Mononuclear cell (primary cell): ENCODE results near the gene CTAG1A. TPM values are rescaled to one million over a fixed set of nuclear protein-coding genes. Genes with fewer than 3 reads are reported as not detected.
"Not testable (repeated sequence)": the region's sequence is repeated elsewhere in the genome, so short reads cannot be mapped to it uniquely, and the experiment has no call there.

ENCODE experiments used
- H3K27me3 ChIP-seq: 2 replicates; pipeline ENCODE4 v1.6.0; 2011; ENCODE audit warnings: low read length, control low read depth; ENCODE audit not compliant: insufficient read depth
- H3K4me1 ChIP-seq: 2 replicates; pipeline ENCODE4 v1.5.1; 2011; ENCODE audit warnings: mild to moderate bottlenecking, low read length, control low read depth; ENCODE audit not compliant: insufficient read depth
- H3K4me3 ChIP-seq: 2 replicates; pipeline ENCODE4 v1.5.1; 2011; ENCODE audit warnings: mild to moderate bottlenecking, low read length, moderate library complexity
- H3K9me3 ChIP-seq: 2 replicates; pipeline ENCODE4 v1.5.1; 2011; ENCODE audit warnings: low read depth, mild to moderate bottlenecking, control low read depth, low read length
- total RNA-seq: library from RNA; depleted of rRNA; stranded (reverse); fragments of >200 nt; gene quantifications from one replicate; pipeline ENCODE4 v1.2.3, GENCODE V29; 2012

Gene CTAG1A
- total RNA-seq, 1 donor = not detected

- H3K9me3 ChIP-seq, H3K27me3 ChIP-seq, H3K4me3 ChIP-seq: not testable (repeated sequence)
- peaks cover 32% of the 10 kb centered on the region for H3K4me1 ChIP-seq
Observed at GRCh38 chrX:154552112-154552806, 32.7 kb upstream of the CTAG1A start.

GRCh38 chrX:154558060-154558690, 26.8 kb upstream of the CTAG1A start:
- H3K27me3 ChIP-seq, H3K9me3 ChIP-seq, H3K4me1 ChIP-seq, H3K4me3 ChIP-seq: not testable (repeated sequence)

GRCh38 chrX:154558896-154559295, 26.0 kb upstream of the CTAG1A start:
- not testable (repeated sequence) for H3K4me3 ChIP-seq, H3K9me3 ChIP-seq, H3K27me3 ChIP-seq, H3K4me1 ChIP-seq

- not testable (repeated sequence) for H3K27me3 ChIP-seq, H3K9me3 ChIP-seq, H3K4me3 ChIP-seq, H3K4me1 ChIP-seq
Observed at GRCh38 chrX:154560326-154560725, 24.6 kb upstream of the CTAG1A start.

- not testable (repeated sequence) for H3K4me1 ChIP-seq, H3K4me3 ChIP-seq, H3K9me3 ChIP-seq, H3K27me3 ChIP-seq
Observed at GRCh38 chrX:154562295-154562694, 22.6 kb upstream of the CTAG1A start.

- H3K9me3 ChIP-seq, H3K4me3 ChIP-seq, H3K27me3 ChIP-seq, H3K4me1 ChIP-seq: not testable (repeated sequence)
Observed at GRCh38 chrX:154570361-154570760, 14.6 kb upstream of the CTAG1A start.

- H3K4me1 ChIP-seq, H3K4me3 ChIP-seq, H3K27me3 ChIP-seq, H3K9me3 ChIP-seq: not testable (repeated sequence)
Observed at GRCh38 chrX:154573061-154573460, 11.9 kb upstream of the CTAG1A start.

GRCh38 chrX:154575076-154575475, 9.9 kb upstream of the CTAG1A start:
- H3K4me3 ChIP-seq, H3K4me1 ChIP-seq, H3K27me3 ChIP-seq, H3K9me3 ChIP-seq: not testable (repeated sequence)

GRCh38 chrX:154582994-154583393, 1.9 kb upstream of the CTAG1A start:
- not testable (repeated sequence) for H3K27me3 ChIP-seq, H3K4me1 ChIP-seq, H3K4me3 ChIP-seq, H3K9me3 ChIP-seq

- not testable (repeated sequence) for H3K27me3 ChIP-seq, H3K4me3 ChIP-seq, H3K9me3 ChIP-seq, H3K4me1 ChIP-seq
Observed at GRCh38 chrX:154590415-154590814, 5.5 kb downstream of the CTAG1A start.

- H3K4me1 ChIP-seq = peaks cover 6% of the 10 kb centered on the region
- H3K4me3 ChIP-seq = no peak overlapping the region
- H3K9me3 ChIP-seq = no peaks in the 10 kb centered on the region
- H3K27me3 ChIP-seq = no peaks in the 10 kb centered on the region
Observed at GRCh38 chrX:154592505-154592904, 7.6 kb downstream of the CTAG1A start.

- H3K4me3 ChIP-seq = no peak overlapping the region
- H3K27me3 ChIP-seq = no peaks in the 10 kb centered on the region
- H3K9me3 ChIP-seq = no peaks in the 10 kb centered on the region
- peaks cover 6% of the 10 kb centered on the region for H3K4me1 ChIP-seq
Observed at GRCh38 chrX:154593201-154593600, 8.3 kb downstream of the CTAG1A start.

- H3K9me3 ChIP-seq = no peaks in the 10 kb centered on the region
- peaks cover 6% of the 10 kb centered on the region for H3K4me1 ChIP-seq
- H3K4me3 ChIP-seq = no peak overlapping the region
- no peaks in the 10 kb centered on the region for H3K27me3 ChIP-seq
Observed at GRCh38 chrX:154594491-154594890, 9.6 kb downstream of the CTAG1A start.

GRCh38 chrX:154595559-154596249, 10.8 kb downstream of the CTAG1A start:
- H3K4me3 ChIP-seq = no peak overlapping the region
- no peaks in the 10 kb centered on the region for H3K27me3 ChIP-seq
- peaks cover 6% of the 10 kb centered on the region for H3K4me1 ChIP-seq

GRCh38 chrX:154596290-154596929, 11.5 kb downstream of the CTAG1A start:
- H3K27me3 ChIP-seq = no peaks in the 10 kb centered on the region
- no peaks in the 10 kb centered on the region for H3K9me3 ChIP-seq
- H3K4me3 ChIP-seq = no peak overlapping the region
- peaks cover 6% of the 10 kb centered on the region for H3K4me1 ChIP-seq

More at GRCh38 chrX:154595559-154596249, 10.8 kb downstream of the CTAG1A start:
- no peaks in the 10 kb centered on the region for H3K9me3 ChIP-seq
